T-cell (primary cell): ENCODE measurements around the gene TRIM8. TPM values are rescaled to one million over a fixed set of nuclear protein-coding genes. Genes with fewer than 3 reads are reported as not detected.

ENCODE experiments used
- ATAC-seq, 4 experiments: fragments of 200-7000 bp in 3 of 4; fragments of 150-1000 bp in 1 of 4; cut with Tn5 transposase; replicated peaks in 1 of 4; 1 replicate in 3 of 4; 2 replicates in 1 of 4; pipeline ENCODE4 v1.10.0; 2021; ENCODE audit warnings: moderate library complexity in 3 of 4, mild to moderate bottlenecking in 2 of 4, moderate number of reproducible peaks in 1 of 4
- CTCF ChIA-PET, 2 donors: fragments of 300-600 bp; sonication (Branson Sonifier 250); formaldehyde crosslinking; loops; one replicate each; lab custom pipeline; 2022; ENCODE audit warnings: antibody characterized with exemption in 2 of 2; lab: Charles Lee
- POLR2A ChIA-PET, 2 donors: fragments of 300-600 bp; sonication (Branson Sonifier 250); formaldehyde crosslinking; loops; one replicate each; lab custom pipeline; 2022; ENCODE audit warnings: antibody characterized with exemption in 2 of 2; lab: Charles Lee
- DNase-seq, 35 experiments: peaks; one replicate each; pipeline versions ENCODE4 v3.0.0 to v3.0.0-alpha.2; 2013 to 2023
- H3K27ac ChIP-seq: one replicate; pipeline ENCODE4 v1.5.1; 2013; ENCODE audit warnings: low read length
- H3K27me3 ChIP-seq, 2 experiments: replicated peaks in 1 of 2; 1 replicate in 1 of 2; 2 replicates in 1 of 2; pipeline versions ENCODE4 v1.6.1 to v1.7.0; 2013; ENCODE audit warnings: low read length in 1 of 2, mixed read lengths in 1 of 2; ENCODE audit not compliant: control insufficient read depth in 2 of 2, insufficient read depth in 2 of 2; ENCODE audit errors: extremely low read depth in 1 of 2
- H3K36me3 ChIP-seq, 2 donors: 1 replicate in 1 of 2; 2 replicates in 1 of 2; pipeline versions ENCODE4 v1.6.1 to v1.7.0; 2013; ENCODE audit warnings: low read length in 1 of 2; ENCODE audit not compliant: control insufficient read depth in 2 of 2, insufficient read depth in 1 of 2; ENCODE audit errors: extremely low read depth in 1 of 2
- H3K4me1 ChIP-seq, 2 experiments: 1 replicate in 1 of 2; 2 replicates in 1 of 2; pipeline versions ENCODE4 v1.6.1 to v1.7.0; 2013; ENCODE audit warnings: low read length in 2 of 2, mixed read lengths in 1 of 2; ENCODE audit not compliant: insufficient read depth in 2 of 2, control insufficient read depth in 1 of 2; ENCODE audit errors: extremely low read depth in 1 of 2
- H3K4me3 ChIP-seq, 2 donors: 1 replicate in 1 of 2; 2 replicates in 1 of 2; pipeline versions ENCODE4 v1.5.1 to v1.7.0; 2013; ENCODE audit warnings: mild to moderate bottlenecking in 2 of 2, low read length in 1 of 2, moderate library complexity in 1 of 2; ENCODE audit not compliant: control insufficient read depth in 1 of 2; ENCODE audit errors: extremely low read depth in 1 of 2
- H3K9me3 ChIP-seq: 2 replicates; pipeline ENCODE4 v1.7.0; 2013
- H3K27ac Mint-ChIP-seq, 2 donors: one replicate each; pipeline ENCODE4 v1.8.0; 2020 to 2021; ENCODE audit warnings: mild to moderate bottlenecking in 2 of 2, mixed read lengths in 2 of 2
- H3K27me3 Mint-ChIP-seq, 2 donors: one replicate each; pipeline ENCODE4 v1.8.0; 2021 to 2022; ENCODE audit warnings: mixed read lengths in 2 of 2
- H3K36me3 Mint-ChIP-seq: one replicate; pipeline ENCODE4 v1.8.0; 2021; ENCODE audit warnings: mixed read lengths
- H3K4me1 Mint-ChIP-seq, 3 donors: one replicate each; pipeline ENCODE4 v1.8.0; 2020 to 2022; ENCODE audit warnings: mixed read lengths in 3 of 3, mild to moderate bottlenecking in 1 of 3
- H3K4me3 Mint-ChIP-seq, 3 donors: one replicate each; pipeline ENCODE4 v1.8.0; 2020 to 2022; ENCODE audit warnings: mild to moderate bottlenecking in 3 of 3, mixed read lengths in 3 of 3, moderate library complexity in 3 of 3
- H3K9me3 Mint-ChIP-seq, 3 donors: one replicate each; pipeline ENCODE4 v1.8.0; 2020 to 2022; ENCODE audit warnings: mixed read lengths in 3 of 3
- WGBS: methylation state at CpG from one replicate; pipeline ENCODE4 v1.1.5; 2013; ENCODE audit warnings: missing lambda C conversion rate; ENCODE audit not compliant: insufficient coverage; 5-methylcytosine and 5-hydroxymethylcytosine counted together
- total RNA-seq, 35 experiments: library from RNA in 6 of 35; stranded (reverse) in 6 of 35; fragments of 120-200 nt in 1 of 35; gene quantifications; one replicate each; pipeline versions ENCODE4 v1.2.1 to v1.2.4 and lab custom pipeline; 2013 to 2026

The TRIM8 gene
- total RNA-seq, 5 donors from 2014 or later (not counting 1 experiment from before 2014, with no cell fraction given), result 54.2 to 74.7 (median 67.9) TPM

- Mint-ChIP-seq H3K4me3 (no peak overlapping the region), H3K4me1 (peaks cover 55 to 69% (median 56%) of the 10 kb centered on the region in 3 donors), H3K27me3 (no peaks in the 10 kb centered on the region), H3K9me3 (no peaks in the 10 kb centered on the region), H3K36me3 (peaks cover 13% of the 10 kb centered on the region), H3K27ac (peak overlapping the region in 1 of 2 donors; percentile 27)
- Histone ChIP-seq H3K36me3 (peaks cover 0 to 4% of the 10 kb centered on the region in 2 donors), H3K4me3 (no peak overlapping the region), H3K27ac (no peak overlapping the region), H3K4me1 (peaks cover 40 to 49% of the 10 kb centered on the region in 2 experiments), H3K9me3 (no peaks in the 10 kb centered on the region), H3K27me3 (no peaks in the 10 kb centered on the region)
- no peak for ATAC-seq
- ChIA-PET CTCF (interaction anchor here in 1 of 2 donors (0.6 kb wide), 2 partner anchors 21 to 872 kb away, joined by 3 to 4 read pairs; no protein-coding TSS in a partner anchor), POLR2A (interaction anchor here in 1 of 2 donors (0.6 to 0.9 kb wide), 2 partner anchors 8 to 226 kb away, joined by 3 read pairs; partner anchors contain the start of gene C10orf95)
- 97% methylated on average over 9 of the region's 9 CpGs for WGBS
- DNase-seq, result no peak
Measured at GRCh38 chr10:102678068-102678400, 33.8 kb downstream of the TRIM8 start.

- no peak overlapping the region for H3K27ac ChIP-seq
- H3K36me3 ChIP-seq, result peaks cover 0 to 4% of the 10 kb centered on the region in 2 donors
- POLR2A ChIA-PET, result interaction anchor here in 1 of 2 donors (0.9 kb wide), 1 partner anchor 7 kb away, joined by 3 read pairs; no protein-coding TSS in a partner anchor
- CTCF ChIA-PET, result interaction anchor here in 1 of 2 donors (0.6 kb wide), 1 partner anchor 666 kb away, joined by 3 read pairs; no protein-coding TSS in a partner anchor
- WGBS, result 65% methylated on average over 9 of the region's 9 CpGs
- Mint-ChIP-seq H3K27ac (peak overlapping the region; percentile 49 to 73), H3K36me3 (peaks cover 18% of the 10 kb centered on the region), H3K9me3 (no peaks in the 10 kb centered on the region), H3K4me3 (no peak overlapping the region), H3K4me1 (peaks cover 48 to 61% (median 48%) of the 10 kb centered on the region in 3 donors), H3K27me3 (no peaks in the 10 kb centered on the region)
- H3K4me1 ChIP-seq, result peaks cover 33 to 41% of the 10 kb centered on the region in 2 experiments
- H3K9me3 ChIP-seq, result no peaks in the 10 kb centered on the region
- no peaks in the 10 kb centered on the region for H3K27me3 ChIP-seq
- no peak overlapping the region for H3K4me3 ChIP-seq
- DNase-seq, result peak in 1 of 35 experiments; percentile 22
- ATAC-seq, result no peak
Measured at GRCh38 chr10:102678842-102679289, 34.6 kb downstream of the TRIM8 start.

- H3K9me3 ChIP-seq, result no peaks in the 10 kb centered on the region
- 100% methylated on average over 3 of the region's 4 CpGs for WGBS
- H3K27ac Mint-ChIP-seq, result no peak overlapping the region
- no peak overlapping the region for H3K4me3 Mint-ChIP-seq
- H3K4me3 ChIP-seq, result no peak overlapping the region
- no peaks in the 10 kb centered on the region for H3K27me3 Mint-ChIP-seq
- H3K27me3 ChIP-seq, result no peaks in the 10 kb centered on the region
- ATAC-seq (no peak), DNase-seq (no peak)
- H3K36me3 Mint-ChIP-seq, result peaks cover 19% of the 10 kb centered on the region
- POLR2A ChIA-PET, result no interaction called here
- peaks cover 32 to 34% of the 10 kb centered on the region in 2 experiments for H3K4me1 ChIP-seq
- no peak overlapping the region for H3K27ac ChIP-seq
- peaks cover 41 to 53% (median 41%) of the 10 kb centered on the region in 3 donors for H3K4me1 Mint-ChIP-seq
- no peaks in the 10 kb centered on the region for H3K9me3 Mint-ChIP-seq
- CTCF ChIA-PET, result no interaction called here
- H3K36me3 ChIP-seq, result peaks cover 0 to 4% of the 10 kb centered on the region in 2 donors
Measured at GRCh38 chr10:102679596-102679995, 35.3 kb downstream of the TRIM8 start.

- ChIA-PET POLR2A (interaction anchor here in 1 of 2 donors (0.7 kb wide), 1 partner anchor 592 kb away, joined by 3 read pairs; no protein-coding TSS in a partner anchor), CTCF (no interaction called here)
- peaks cover 0 to 9% of the 10 kb centered on the region in 2 donors for H3K36me3 ChIP-seq
- Mint-ChIP-seq H3K27me3 (no peaks in the 10 kb centered on the region), H3K9me3 (no peaks in the 10 kb centered on the region), H3K27ac (peak overlapping the region in 1 of 2 donors; percentile 31), H3K36me3 (peaks cover 23% of the 10 kb centered on the region), H3K4me3 (no peak overlapping the region), H3K4me1 (peaks cover 21 to 32% (median 25%) of the 10 kb centered on the region in 3 donors)
- no peak overlapping the region for H3K4me3 ChIP-seq
- ATAC-seq, result no peak
- no peak for DNase-seq
- H3K27ac ChIP-seq, result no peak overlapping the region
- H3K4me1 ChIP-seq, result peaks cover 12 to 14% of the 10 kb centered on the region in 2 experiments
- WGBS, result no CpG with 5 or more reads among the region's 5 CpGs
- no peaks in the 10 kb centered on the region for H3K27me3 ChIP-seq
- H3K9me3 ChIP-seq, result no peaks in the 10 kb centered on the region
Measured at GRCh38 chr10:102681696-102682095, 37.4 kb downstream of the TRIM8 start.

- Mint-ChIP-seq H3K9me3 (no peaks in the 10 kb centered on the region), H3K36me3 (peaks cover 23% of the 10 kb centered on the region), H3K27ac (peak overlapping the region in 1 of 2 donors; percentile 0), H3K4me1 (peaks cover 14 to 27% (median 19%) of the 10 kb centered on the region in 3 donors), H3K27me3 (no peaks in the 10 kb centered on the region), H3K4me3 (no peak overlapping the region)
- H3K4me3 ChIP-seq, result no peak overlapping the region
- peaks cover 10% of the 10 kb centered on the region in 2 experiments for H3K4me1 ChIP-seq
- ChIA-PET CTCF (no interaction called here), POLR2A (interaction anchor here (0.5 to 0.6 kb wide), 2 partner anchors 36 to 694 kb away, joined by 3 to 6 read pairs; no protein-coding TSS in a partner anchor)
- H3K27me3 ChIP-seq, result no peaks in the 10 kb centered on the region
- peak in 3 of 4 experiments; percentile 50 to 84 (median 54) for ATAC-seq
- H3K9me3 ChIP-seq, result no peaks in the 10 kb centered on the region
- peaks cover 0 to 9% of the 10 kb centered on the region in 2 donors for H3K36me3 ChIP-seq
- DNase-seq, result peak in 6 of 35 experiments; percentile 14 to 44 (median 30)
- no peak overlapping the region for H3K27ac ChIP-seq
- WGBS, result 90% methylated on average over 3 of the region's 7 CpGs
Measured at GRCh38 chr10:102682416-102682815, 38.1 kb downstream of the TRIM8 start.

- ATAC-seq (no peak), DNase-seq (no peak)
- POLR2A ChIA-PET, result no interaction called here
- Histone ChIP-seq H3K9me3 (no peaks in the 10 kb centered on the region), H3K4me1 (peaks cover 10% of the 10 kb centered on the region in 2 experiments), H3K4me3 (no peak overlapping the region), H3K27ac (no peak overlapping the region), H3K36me3 (peaks cover 0 to 9% of the 10 kb centered on the region in 2 donors), H3K27me3 (no peaks in the 10 kb centered on the region)
- WGBS, result no CpG with 5 or more reads among the region's 4 CpGs
- CTCF ChIA-PET, result no interaction called here
- Mint-ChIP-seq H3K27ac (no peak overlapping the region), H3K9me3 (no peaks in the 10 kb centered on the region), H3K4me1 (peaks cover 12 to 22% (median 19%) of the 10 kb centered on the region in 3 donors), H3K4me3 (no peak overlapping the region), H3K36me3 (peaks cover 23% of the 10 kb centered on the region), H3K27me3 (no peaks in the 10 kb centered on the region)
Measured at GRCh38 chr10:102682981-102683380, 38.7 kb downstream of the TRIM8 start.
